IPS-20b (cell line): Measurements from ENCODE around the gene PIGT.

Experiments
- H3K27ac ChIP-seq: one replicate; pipeline ENCODE4 v1.5.1; 2013; ENCODE audit warnings: low read length
- H3K27me3 ChIP-seq: 2 replicates; pipeline ENCODE4 v1.6.1; 2013; ENCODE audit warnings: mild to moderate bottlenecking, low read length, inconsistent platforms; ENCODE audit not compliant: insufficient read depth
- H3K36me3 ChIP-seq: 2 replicates; pipeline ENCODE4 v1.6.1; 2013; ENCODE audit warnings: low read depth, mild to moderate bottlenecking, inconsistent platforms, low read length, moderate library complexity; ENCODE audit not compliant: insufficient read depth
- H3K4me1 ChIP-seq: 2 replicates; pipeline ENCODE4 v1.6.1; 2013; ENCODE audit warnings: mild to moderate bottlenecking, control low read depth, inconsistent platforms, low read length, moderate library complexity; ENCODE audit not compliant: insufficient read depth
- H3K4me3 ChIP-seq: 2 replicates; pipeline ENCODE4 v1.5.1; 2013; ENCODE audit warnings: mild to moderate bottlenecking, low read length, inconsistent platforms
- H3K9ac ChIP-seq: 2 replicates; pipeline ENCODE4 v1.6.1; 2013; ENCODE audit warnings: low read depth, mild to moderate bottlenecking, inconsistent platforms, low read length, moderate library complexity
- H3K9me3 ChIP-seq: 2 replicates; pipeline ENCODE4 v1.6.1; 2013; ENCODE audit warnings: mild to moderate bottlenecking, low read depth, low read length, inconsistent platforms; ENCODE audit not compliant: insufficient read depth

The PIGT gene

DNA sequence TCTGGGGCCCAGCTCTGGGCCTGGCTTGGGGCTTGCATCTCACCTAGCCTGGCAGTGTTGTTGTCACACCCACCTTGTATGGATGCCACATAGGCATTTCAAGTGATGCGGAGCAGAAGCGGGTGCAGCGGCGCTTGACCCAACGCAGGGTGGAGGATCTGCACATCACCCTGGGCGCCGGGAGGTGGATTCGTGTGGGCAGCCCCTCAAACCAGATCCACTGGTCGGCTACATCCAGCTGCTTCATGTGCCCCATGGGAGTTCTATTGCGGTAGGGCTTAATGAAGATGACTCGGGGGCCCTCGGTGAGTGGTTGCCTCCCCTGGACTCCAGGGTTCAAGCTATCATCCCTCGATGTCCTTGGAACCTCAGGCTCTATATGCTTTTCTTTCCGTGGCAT is 41.0 kb upstream of the PIGT start:
- Histone ChIP-seq H3K27me3 (peaks cover 13% of the 10 kb centered on the region), H3K9me3 (no peaks in the 10 kb centered on the region), H3K4me3 (no peak overlapping the region), H3K27ac (no peak overlapping the region), H3K36me3 (no peaks in the 10 kb centered on the region), H3K4me1 (no peaks in the 10 kb centered on the region), H3K9ac (no peak overlapping the region)

DNA sequence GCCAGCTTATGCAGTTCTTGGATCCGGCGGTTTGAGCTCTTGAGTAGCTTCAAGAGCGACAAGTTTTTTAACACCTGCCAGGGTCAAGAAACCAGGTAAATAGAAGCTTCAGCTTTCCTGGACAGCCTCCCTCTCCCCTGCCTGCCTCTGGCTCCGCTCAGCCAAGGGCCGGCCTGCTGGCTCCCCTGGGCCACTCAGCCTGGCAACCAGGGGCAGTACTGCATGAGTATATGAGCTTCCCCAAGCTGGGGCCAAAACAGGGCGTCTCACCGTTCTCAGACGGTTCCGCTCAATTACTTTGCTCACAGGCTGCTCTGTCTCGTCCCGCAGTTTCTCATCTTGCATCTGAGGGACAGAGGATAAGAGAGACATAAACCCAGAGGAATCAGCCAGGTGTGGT is 38.7 kb upstream of the PIGT start:
- H3K27ac ChIP-seq, result no peak overlapping the region

DNA sequence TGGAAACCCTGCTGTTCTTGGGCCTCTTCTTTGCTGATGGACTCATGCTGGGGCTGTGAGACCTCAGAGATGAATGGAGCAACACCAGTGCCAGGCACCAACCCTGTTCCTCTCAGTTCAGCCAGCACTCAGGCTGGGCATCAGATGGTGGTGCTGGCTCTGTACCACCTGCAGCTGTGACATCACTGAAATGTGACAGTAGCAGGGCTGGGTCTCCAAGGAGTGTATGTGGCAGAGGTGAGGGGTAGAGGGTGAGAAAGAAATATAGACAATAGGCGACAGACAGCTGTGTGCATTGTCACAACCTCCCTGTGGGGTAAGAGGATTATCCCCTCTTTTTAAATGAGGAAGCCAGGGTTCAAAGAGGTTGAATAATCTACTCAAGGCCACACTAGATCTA is 37.8 kb upstream of the PIGT start, which contains the start of gene TP53TG5:
Gene TP53TG5, minus strand, starts transcription at position 135 of the 400 bp plus-strand sequence. Its CDS starts 89 bp downstream, at position 46.
- Histone ChIP-seq H3K27me3 (peaks cover 4% of the 10 kb centered on the region), H3K9ac (no peak within 1 kb of the TSS), H3K4me3 (no peak within 1 kb of the TSS), H3K27ac (no peak within 1 kb of the TSS), H3K36me3 (no peaks in the 10 kb centered on the region), H3K9me3 (no peaks in the 10 kb centered on the region), H3K4me1 (no peaks in the 10 kb centered on the region)

More for the DNA sequence above, 38.7 kb upstream of the PIGT start:
- H3K9ac ChIP-seq, result no peak overlapping the region
- H3K27me3 ChIP-seq, result peaks cover 12% of the 10 kb centered on the region
- no peaks in the 10 kb centered on the region for H3K4me1 ChIP-seq
- no peak overlapping the region for H3K4me3 ChIP-seq
- H3K9me3 ChIP-seq, result no peaks in the 10 kb centered on the region
- no peaks in the 10 kb centered on the region for H3K36me3 ChIP-seq

DNA sequence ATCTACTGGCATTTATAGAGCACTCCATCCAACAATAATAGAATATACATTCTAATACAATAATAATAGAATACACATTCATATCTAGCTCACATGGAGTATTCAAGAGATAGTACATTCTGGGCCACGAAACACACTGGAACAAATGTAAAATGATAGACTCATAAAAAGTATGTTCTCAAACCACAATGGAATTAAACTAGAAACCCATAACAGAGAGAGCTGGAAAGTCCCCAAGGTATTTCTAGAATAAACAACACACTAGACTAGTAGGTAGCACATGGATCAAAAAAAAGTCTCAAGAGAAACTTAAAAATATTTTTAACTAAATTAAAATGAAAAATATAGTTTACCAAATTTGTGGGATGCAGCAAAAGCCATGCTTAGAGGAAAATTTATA is 28.7 kb upstream of the PIGT start:
- Histone ChIP-seq H3K27ac (no peak overlapping the region), H3K27me3 (no peaks in the 10 kb centered on the region), H3K36me3 (no peaks in the 10 kb centered on the region), H3K9me3 (no peaks in the 10 kb centered on the region), H3K4me3 (no peak overlapping the region), H3K4me1 (no peaks in the 10 kb centered on the region), H3K9ac (no peak overlapping the region)

DNA sequence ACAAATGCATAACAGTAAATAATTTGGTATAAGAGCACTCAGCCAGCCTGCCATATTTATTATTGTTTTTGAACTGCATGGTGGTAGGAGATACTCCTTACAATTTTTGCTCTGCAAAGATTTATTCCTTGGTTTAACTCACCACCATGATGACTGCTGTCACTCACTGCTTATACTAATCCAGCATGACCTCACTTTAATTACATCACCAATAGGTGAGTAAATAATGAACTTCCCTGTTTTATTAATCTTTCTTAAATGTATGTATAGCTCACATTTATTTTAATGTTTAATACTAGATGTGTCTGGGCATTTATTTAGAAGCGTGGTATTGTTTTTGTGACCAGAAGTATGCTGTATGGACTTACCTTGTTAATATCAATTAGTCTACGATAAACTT is 25.0 kb upstream of the PIGT start:
- Histone ChIP-seq H3K4me1 (no peaks in the 10 kb centered on the region), H3K4me3 (no peak overlapping the region), H3K9me3 (no peaks in the 10 kb centered on the region), H3K36me3 (no peaks in the 10 kb centered on the region), H3K27ac (no peak overlapping the region), H3K9ac (no peak overlapping the region), H3K27me3 (no peaks in the 10 kb centered on the region)

DNA sequence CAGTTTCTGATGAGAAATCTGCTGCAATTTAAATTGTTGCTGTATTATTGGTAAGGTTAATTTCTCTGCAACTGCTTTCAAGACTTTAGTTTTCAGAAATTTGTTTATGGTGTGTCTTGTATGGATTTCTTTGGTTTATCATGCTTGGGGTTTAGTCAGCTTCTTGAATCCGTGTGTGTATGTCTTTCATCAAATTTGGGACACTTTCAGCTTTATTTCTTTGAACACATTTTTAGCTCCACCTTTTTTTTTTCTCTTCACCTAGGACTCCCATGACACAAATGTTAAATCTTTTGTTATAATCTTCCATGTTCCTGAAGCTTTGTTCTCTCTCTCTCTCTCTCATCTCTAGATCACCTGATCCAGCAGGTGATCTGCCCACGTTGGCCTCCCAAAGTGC is 24.4 kb upstream of the PIGT start:
- Histone ChIP-seq H3K4me3 (no peak overlapping the region), H3K36me3 (no peaks in the 10 kb centered on the region)

DNA sequence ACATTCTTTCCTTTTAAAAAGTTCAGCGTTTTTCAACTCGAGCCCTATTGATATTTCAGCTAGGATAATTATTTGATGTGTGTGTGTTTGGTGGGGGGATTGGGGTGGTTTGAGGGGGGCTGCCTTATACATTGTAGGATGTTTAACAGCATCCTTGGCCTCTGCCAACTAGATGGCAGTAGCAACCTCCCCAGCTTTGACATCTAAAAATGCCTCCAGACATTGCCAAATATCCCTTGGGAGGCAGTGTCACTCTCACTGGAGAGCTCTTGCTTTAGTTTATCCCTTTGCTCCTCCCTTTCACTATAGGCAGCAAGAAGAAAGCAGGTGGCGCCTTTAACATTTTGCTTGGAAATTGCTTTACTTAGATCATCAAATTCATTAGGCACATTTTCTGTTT is 23.2 kb upstream of the PIGT start:
- H3K4me3 ChIP-seq, result no peak overlapping the region
- H3K27me3 ChIP-seq, result no peaks in the 10 kb centered on the region
- no peaks in the 10 kb centered on the region for H3K9me3 ChIP-seq
- no peaks in the 10 kb centered on the region for H3K36me3 ChIP-seq
- no peak overlapping the region for H3K9ac ChIP-seq
- no peaks in the 10 kb centered on the region for H3K4me1 ChIP-seq
- H3K27ac ChIP-seq, result no peak overlapping the region

More for the DNA sequence above, 24.4 kb upstream of the PIGT start:
- Histone ChIP-seq H3K9ac (no peak overlapping the region), H3K9me3 (no peaks in the 10 kb centered on the region), H3K27ac (no peak overlapping the region), H3K27me3 (no peaks in the 10 kb centered on the region), H3K4me1 (no peaks in the 10 kb centered on the region)

DNA sequence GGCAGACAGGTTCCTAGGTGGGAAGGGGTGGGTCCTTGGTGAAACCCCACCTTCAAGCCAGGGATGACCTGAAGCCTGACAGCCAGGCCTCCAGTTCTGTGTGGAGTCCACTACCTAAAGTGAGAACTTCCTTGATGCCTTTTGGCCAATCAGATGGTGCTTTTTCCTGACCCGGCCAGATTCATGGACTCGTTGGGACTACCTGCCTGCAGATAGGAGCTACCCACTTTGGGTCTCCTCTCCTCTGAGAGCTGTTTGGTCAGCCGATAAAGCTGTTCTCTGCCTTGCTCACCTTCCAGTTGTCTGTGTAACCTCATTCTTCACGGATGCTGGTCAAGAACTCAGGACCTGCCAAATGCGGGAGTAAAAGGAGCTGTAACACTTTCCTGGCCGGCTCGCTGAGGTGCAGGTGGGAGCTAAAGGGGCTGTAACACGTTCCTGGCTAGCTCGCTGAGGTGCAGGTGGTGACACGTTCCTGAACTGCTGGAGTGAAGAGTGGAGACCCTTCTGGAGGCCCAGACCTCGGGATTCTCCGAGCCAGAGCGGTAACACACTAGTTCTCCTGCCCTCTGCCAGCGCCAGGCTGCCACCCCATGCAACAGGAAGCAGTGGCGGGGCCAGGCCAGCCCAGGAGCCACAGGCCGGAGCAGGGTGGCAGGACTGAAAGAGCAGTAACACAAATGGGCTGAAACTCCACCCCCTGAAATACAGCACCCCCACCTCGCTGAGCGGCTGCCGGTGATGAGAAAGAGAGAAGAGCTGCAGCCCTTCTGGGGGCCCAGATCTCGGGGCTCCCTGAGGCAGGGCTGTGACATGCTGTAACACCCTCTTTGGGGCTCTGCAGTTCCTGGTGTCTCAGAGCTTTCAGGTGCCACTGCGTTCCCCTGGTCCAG is 21.5 kb upstream of the PIGT start:
- Histone ChIP-seq H3K4me1 (no peaks in the 10 kb centered on the region), H3K27me3 (no peaks in the 10 kb centered on the region), H3K27ac (no peak overlapping the region), H3K36me3 (no peaks in the 10 kb centered on the region), H3K9me3 (peaks cover 3% of the 10 kb centered on the region; the same call in 1 of the 2 replicates), H3K4me3 (no peak overlapping the region), H3K9ac (no peak overlapping the region)

DNA sequence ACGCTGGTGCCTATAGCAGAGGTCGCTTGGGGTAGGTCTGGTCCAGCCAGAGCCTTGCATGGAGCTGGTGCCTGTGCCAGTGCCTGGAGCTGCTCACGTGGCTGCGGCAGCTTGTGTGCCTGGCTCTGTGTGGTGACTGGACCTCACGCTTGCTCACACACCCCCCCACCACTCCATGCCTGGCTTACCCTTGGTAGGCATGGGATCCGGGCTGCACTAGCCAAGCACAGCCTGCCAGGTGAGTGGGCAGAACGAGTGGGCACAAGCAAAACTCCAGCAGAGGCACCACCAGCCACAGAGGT is 20.9 kb upstream of the PIGT start:
- Histone ChIP-seq H3K4me1 (no peaks in the 10 kb centered on the region), H3K4me3 (no peak overlapping the region), H3K9ac (no peak overlapping the region), H3K27me3 (no peaks in the 10 kb centered on the region), H3K27ac (no peak overlapping the region), H3K9me3 (peaks cover 8% of the 10 kb centered on the region), H3K36me3 (no peaks in the 10 kb centered on the region)

DNA sequence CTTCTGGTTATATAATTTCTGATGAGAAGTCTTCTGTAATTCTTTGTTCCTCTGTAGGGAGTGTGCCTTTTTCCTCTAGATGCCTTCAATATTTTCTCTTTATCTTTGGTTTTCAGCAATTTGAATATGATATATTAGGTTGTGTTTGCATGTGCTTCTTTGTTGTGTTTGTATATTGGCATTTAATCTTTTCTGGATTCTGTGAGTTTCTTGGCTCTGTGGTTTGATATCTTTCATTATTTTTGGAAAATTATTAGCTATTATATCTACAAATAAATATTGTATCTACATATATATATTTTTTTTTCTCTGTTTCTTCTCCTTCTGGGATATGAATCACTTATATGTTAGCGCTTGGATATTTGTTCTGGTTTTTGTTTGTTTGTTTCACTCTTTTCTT is 16.9 kb upstream of the PIGT start:
- Histone ChIP-seq H3K36me3 (no peaks in the 10 kb centered on the region), H3K9ac (no peak overlapping the region), H3K27me3 (peaks cover 9% of the 10 kb centered on the region), H3K27ac (no peak overlapping the region), H3K9me3 (peaks cover 21% of the 10 kb centered on the region), H3K4me1 (no peaks in the 10 kb centered on the region), H3K4me3 (no peak overlapping the region)

DNA sequence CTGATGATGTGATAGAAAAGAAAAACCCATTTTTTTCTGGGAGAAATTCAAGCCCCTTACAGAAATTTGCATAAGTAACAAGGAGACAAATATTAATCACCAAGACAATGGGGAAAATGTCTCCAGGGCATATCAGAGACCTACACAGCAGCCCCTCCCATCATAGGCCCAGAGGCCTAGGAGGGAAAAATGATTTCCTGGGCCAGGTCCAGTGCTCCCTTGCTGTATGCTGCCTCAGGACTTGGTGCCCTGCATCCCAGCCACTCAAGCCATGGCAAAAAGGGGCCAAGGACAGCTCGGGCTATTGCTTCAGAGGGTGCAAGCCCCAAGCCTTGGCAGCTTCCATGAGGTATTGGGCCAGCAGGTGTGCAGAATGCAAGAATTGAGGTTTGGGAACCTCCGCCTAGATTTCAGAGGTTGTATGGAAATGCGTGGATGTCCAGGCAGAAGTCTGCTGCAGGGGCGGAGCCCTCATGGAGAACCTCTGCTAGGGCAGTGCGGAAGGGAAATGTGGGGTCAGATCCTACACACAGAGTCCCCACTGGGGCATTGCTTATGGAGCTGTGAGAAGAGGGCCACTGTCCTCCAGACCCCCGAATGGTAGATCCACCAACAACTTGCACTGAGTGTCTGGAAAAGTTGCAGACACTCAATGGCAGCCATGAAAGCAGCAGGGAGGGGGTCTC is 15.5 kb upstream of the PIGT start:
- no peaks in the 10 kb centered on the region for H3K36me3 ChIP-seq
- no peak overlapping the region for H3K9ac ChIP-seq
- H3K4me3 ChIP-seq, result no peak overlapping the region
- H3K9me3 ChIP-seq, result peaks cover 21% of the 10 kb centered on the region
- no peaks in the 10 kb centered on the region for H3K4me1 ChIP-seq
- no peak overlapping the region for H3K27ac ChIP-seq
- H3K27me3 ChIP-seq, result peaks cover 24% of the 10 kb centered on the region

DNA sequence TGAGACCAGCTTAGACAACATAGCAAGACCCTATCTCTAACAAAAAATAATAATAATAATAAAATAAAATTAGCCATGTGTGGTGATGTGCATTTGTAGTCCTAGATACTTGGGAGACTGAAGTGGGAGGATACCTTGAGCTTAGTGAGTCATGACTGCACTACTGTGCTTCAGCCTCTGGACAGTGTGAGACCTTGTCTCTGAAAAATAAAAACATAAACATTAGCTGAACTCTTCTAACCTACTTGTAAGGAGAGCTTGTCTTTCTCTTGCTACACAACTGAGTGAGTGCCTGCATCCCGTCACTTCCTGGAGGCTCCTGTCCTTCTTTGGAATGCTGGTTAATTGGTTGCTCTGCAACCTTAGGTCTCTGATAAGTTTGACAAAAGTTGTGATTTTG is 13.0 kb upstream of the PIGT start:
- Histone ChIP-seq H3K4me3 (no peak overlapping the region), H3K27me3 (peaks cover 48% of the 10 kb centered on the region), H3K27ac (no peak overlapping the region), H3K9ac (no peak overlapping the region), H3K36me3 (no peaks in the 10 kb centered on the region), H3K9me3 (peaks cover 21% of the 10 kb centered on the region), H3K4me1 (peaks cover 4% of the 10 kb centered on the region; the same call in 1 of the 2 replicates)
